PC-3 (cell line): ENCODE data around the gene PARN.

Experiments
- EZH2 ChIP-seq: fragments of 300-600 bp; sonication (generic); IDR thresholded peaks from one replicate; pipeline ENCODE4 v1.6.1; 2017; ENCODE audit warnings: antibody characterized with exemption, mild to moderate bottlenecking, low read length; ENCODE audit not compliant: unreplicated experiment
- TF ChIP-seq, protein P1 (sequence below): fragments of 300-600 bp; sonication (generic); conservative IDR thresholded peaks from 2 replicates; pipeline ENCODE4 v1.5.1; 2017; ENCODE audit warnings: antibody characterized with exemption, low read depth, mild to moderate bottlenecking, low read length

GRCh38 chr16:14629612-14629918 lies 495 bp downstream of the PARN start:
- TF ChIP-seq, protein P1, sequence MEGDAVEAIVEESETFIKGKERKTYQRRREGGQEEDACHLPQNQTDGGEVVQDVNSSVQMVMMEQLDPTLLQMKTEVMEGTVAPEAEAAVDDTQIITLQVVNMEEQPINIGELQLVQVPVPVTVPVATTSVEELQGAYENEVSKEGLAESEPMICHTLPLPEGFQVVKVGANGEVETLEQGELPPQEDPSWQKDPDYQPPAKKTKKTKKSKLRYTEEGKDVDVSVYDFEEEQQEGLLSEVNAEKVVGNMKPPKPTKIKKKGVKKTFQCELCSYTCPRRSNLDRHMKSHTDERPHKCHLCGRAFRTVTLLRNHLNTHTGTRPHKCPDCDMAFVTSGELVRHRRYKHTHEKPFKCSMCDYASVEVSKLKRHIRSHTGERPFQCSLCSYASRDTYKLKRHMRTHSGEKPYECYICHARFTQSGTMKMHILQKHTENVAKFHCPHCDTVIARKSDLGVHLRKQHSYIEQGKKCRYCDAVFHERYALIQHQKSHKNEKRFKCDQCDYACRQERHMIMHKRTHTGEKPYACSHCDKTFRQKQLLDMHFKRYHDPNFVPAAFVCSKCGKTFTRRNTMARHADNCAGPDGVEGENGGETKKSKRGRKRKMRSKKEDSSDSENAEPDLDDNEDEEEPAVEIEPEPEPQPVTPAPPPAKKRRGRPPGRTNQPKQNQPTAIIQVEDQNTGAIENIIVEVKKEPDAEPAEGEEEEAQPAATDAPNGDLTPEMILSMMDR, result no peak
- no peak for TF ChIP-seq EZH2
